IMR-90 (cell line): ENCODE data around the gene ATF5. TPM values are rescaled to one million over a fixed set of nuclear protein-coding genes. Genes with fewer than 3 reads are reported as not detected.

ENCODE experiments used
- ATAC-seq: fragments of 200-7000 bp; cut with Tn5 transposase; 2 replicates; pipeline ENCODE4 v1.9.1; 2020; ENCODE audit warnings: low read depth, mild to moderate bottlenecking, moderate library complexity
- BruUV-seq: library from RNA; stranded (reverse); fragments of 400-500 nt; replicated peaks from 2 replicates; lab custom pipeline; 2021; lab: Mats Ljungman, UMichigan
- CTCF ChIA-PET: fragments of 300-600 bp; formaldehyde crosslinking; extraction: SDS; loops from one replicate; lab custom pipeline; 2021; ENCODE audit warnings: antibody characterized with exemption; lab: Yijun Ruan, JAX
- POLR2A ChIA-PET: fragments of 300-600 bp; sonication (Branson Sonifier 250); formaldehyde crosslinking; loops from one replicate; lab custom pipeline; 2022; ENCODE audit warnings: antibody characterized with exemption; ENCODE audit not compliant: unreplicated experiment; lab: Charles Lee
- DNase-seq: peaks from one replicate; pipeline ENCODE4 v3.0.0; 2013
- H2AFZ ChIP-seq: replicated peaks from 2 replicates; pipeline ENCODE3; 2013; ENCODE audit warnings: low read length, mild to moderate bottlenecking; ENCODE audit not compliant: poor library complexity
- H2AK5ac ChIP-seq: 2 replicates; pipeline ENCODE4 v1.6.1; 2013; ENCODE audit warnings: low read depth, low read length, inconsistent platforms
- H2AK9ac ChIP-seq: replicated peaks from 2 replicates; pipeline ENCODE3; 2013; ENCODE audit warnings: mild to moderate bottlenecking, low read depth, low read length, moderate library complexity; ENCODE audit not compliant: poor library complexity
- H2BK120ac ChIP-seq: 2 replicates; pipeline ENCODE4 v1.6.1; 2013; ENCODE audit warnings: low read depth, low read length, inconsistent platforms
- H2BK15ac ChIP-seq: 3 replicates; pipeline ENCODE4 v1.6.1; 2013; ENCODE audit warnings: low read depth, low read length, inconsistent platforms
- H2BK20ac ChIP-seq: 2 replicates; pipeline ENCODE4 v1.6.1; 2013; ENCODE audit warnings: low read depth, mild to moderate bottlenecking, inconsistent platforms, low read length, moderate library complexity
- H2BK5ac ChIP-seq: 2 replicates; pipeline ENCODE4 v1.6.1; 2013; ENCODE audit warnings: mild to moderate bottlenecking, low read depth, low read length, inconsistent platforms; ENCODE audit not compliant: poor library complexity, severe bottlenecking
- H3K14ac ChIP-seq: replicated peaks from 2 replicates; pipeline ENCODE4 v1.6.1; 2013; ENCODE audit warnings: low read depth, low read length, inconsistent platforms
- H3K18ac ChIP-seq: 2 replicates; pipeline ENCODE4 v1.6.1; 2013; ENCODE audit warnings: low read depth, low read length, control low read depth
- H3K23ac ChIP-seq: 2 replicates; pipeline ENCODE4 v1.6.1; 2013; ENCODE audit warnings: low read depth, low read length, inconsistent platforms
- H3K27ac ChIP-seq: 2 replicates; pipeline ENCODE4 v1.5.1; 2013; ENCODE audit warnings: mild to moderate bottlenecking, control low read depth, low read length; ENCODE audit not compliant: insufficient read depth
- H3K27me3 ChIP-seq: 2 replicates; pipeline ENCODE4 v1.6.1; 2013; ENCODE audit warnings: low read length; ENCODE audit not compliant: control insufficient read depth, insufficient read depth
- H3K36me3 ChIP-seq: 2 replicates; pipeline ENCODE4 v1.6.1; 2013; ENCODE audit warnings: low read length, mixed read lengths; ENCODE audit not compliant: control insufficient read depth, insufficient read depth
- H3K4ac ChIP-seq: 2 replicates; pipeline ENCODE4 v1.6.1; 2013; ENCODE audit warnings: low read depth, low read length, inconsistent platforms
- H3K4me1 ChIP-seq: 2 replicates; pipeline ENCODE4 v1.6.1; 2013; ENCODE audit warnings: low read length, mixed read lengths; ENCODE audit not compliant: control insufficient read depth, insufficient read depth
- H3K4me2 ChIP-seq: 2 replicates; pipeline ENCODE4 v1.6.1; 2013; ENCODE audit warnings: low read depth, mild to moderate bottlenecking, control low read depth, low read length, moderate library complexity
- H3K4me3 ChIP-seq: 2 replicates; pipeline ENCODE4 v1.5.1; 2013; ENCODE audit warnings: low read depth, mild to moderate bottlenecking, control low read depth, low read length, moderate library complexity; ENCODE audit not compliant: insufficient read depth
- H3K56ac ChIP-seq: 2 replicates; pipeline ENCODE4 v1.6.1; 2013; ENCODE audit warnings: low read length, inconsistent platforms; ENCODE audit not compliant: insufficient read depth; ENCODE audit errors: extremely low read depth
- H3K79me1 ChIP-seq, 2 experiments: 2 replicates each; pipeline ENCODE4 v1.6.1; 2013; ENCODE audit warnings: low read length in 2 of 2, inconsistent platforms in 1 of 2, low read depth in 1 of 2
- H3K9ac ChIP-seq: 2 replicates; pipeline ENCODE4 v1.6.1; 2013; ENCODE audit warnings: low read depth, low read length, control low read depth
- H3K9me1 ChIP-seq: 2 replicates; pipeline ENCODE4 v1.6.1; 2013; ENCODE audit warnings: low read length, inconsistent platforms; ENCODE audit not compliant: insufficient read depth
- H3K9me3 ChIP-seq: 2 replicates; pipeline ENCODE4 v1.6.1; 2013; ENCODE audit warnings: low read length; ENCODE audit not compliant: control insufficient read depth, insufficient read depth
- H4K20me1 ChIP-seq: 2 replicates; pipeline ENCODE4 v1.6.1; 2013; ENCODE audit warnings: low read length, inconsistent platforms; ENCODE audit not compliant: insufficient read depth
- H4K5ac ChIP-seq: 2 replicates; pipeline ENCODE4 v1.6.1; 2013; ENCODE audit warnings: mild to moderate bottlenecking, low read depth, low read length, control low read depth
- H4K8ac ChIP-seq, 2 experiments: 2 replicates each; pipeline ENCODE4 v1.6.1; 2013; ENCODE audit warnings: low read depth in 2 of 2, low read length in 2 of 2, control low read depth in 1 of 2, inconsistent platforms in 1 of 2
- H4K91ac ChIP-seq: 2 replicates; pipeline ENCODE4 v1.6.1; 2013; ENCODE audit warnings: low read depth, low read length, inconsistent platforms; ENCODE audit not compliant: insufficient read depth
- BHLHE40 ChIP-seq: fragments of 150-350 bp; IDR thresholded peaks from 2 replicates; pipeline ENCODE4 v1.6.1; 2016; ENCODE audit warnings: mild to moderate bottlenecking, low read depth, low read length
- CEBPB ChIP-seq: IDR thresholded peaks from 2 replicates; pipeline ENCODE4 v1.6.1; 2012; ENCODE audit warnings: low read depth, low read length, improper control_type of control experiment
- CHD1 ChIP-seq: IDR thresholded peaks from 2 replicates; pipeline ENCODE4 v1.6.1; 2012; ENCODE audit warnings: low read depth, low read length, improper control_type of control experiment
- MAFK ChIP-seq: IDR thresholded peaks from 2 replicates; pipeline ENCODE4 v1.6.1; 2012; ENCODE audit warnings: low read depth, low read length, improper control_type of control experiment
- MXI1 ChIP-seq: IDR thresholded peaks from 2 replicates; pipeline ENCODE4 v1.6.1; 2012; ENCODE audit warnings: low read depth, mild to moderate bottlenecking, low read length, moderate library complexity, borderline replicate concordance
- NFE2L2 ChIP-seq: fragments of 150-350 bp; IDR thresholded peaks from 2 replicates; pipeline ENCODE4 v1.6.1; 2016; ENCODE audit warnings: low read depth, mild to moderate bottlenecking, low read length
- POLR2A ChIP-seq: IDR thresholded peaks from 2 replicates; pipeline ENCODE4 v1.6.1; 2012; ENCODE audit warnings: mild to moderate bottlenecking, low read depth, low read length
- RCOR1 ChIP-seq: IDR thresholded peaks from 2 replicates; pipeline ENCODE4 v1.6.1; 2012; ENCODE audit warnings: mild to moderate bottlenecking, low read length, improper control_type of control experiment; ENCODE audit not compliant: insufficient replicate concordance
- RFX5 ChIP-seq: IDR thresholded peaks from 2 replicates; pipeline ENCODE4 v1.8.0; 2012; ENCODE audit warnings: low read depth, mild to moderate bottlenecking, low read length, moderate library complexity
- SMC3 ChIP-seq: fragments of 150-350 bp; IDR thresholded peaks from 2 replicates; pipeline ENCODE4 v1.6.1; 2016; ENCODE audit warnings: low read depth, mild to moderate bottlenecking, antibody characterized with exemption, low read length, moderate library complexity
- WGBS, 2 experiments: methylation state at CpG; one replicate each; pipeline versions ENCODE4 v1.1.5 to v1.1.7; 2013; ENCODE audit warnings: missing lambda C conversion rate in 2 of 2; ENCODE audit not compliant: insufficient read length in 1 of 2; ENCODE audit errors: extremely low coverage in 2 of 2; 5-methylcytosine and 5-hydroxymethylcytosine counted together
- dilution Hi-C: fragments of 300-500 bp; cut with HindIII; formaldehyde crosslinking; loops from one replicate; pipeline ENCODE4 v1.14.3; 2018; ENCODE audit warnings: low sequenced_read_pairs; ENCODE audit not compliant: unreplicated experiment
- in situ Hi-C: fragments of 300-500 bp; cut with MboI; formaldehyde crosslinking; loops from 3 replicates; pipeline ENCODE4 v1.14.3; 2019; ENCODE audit warnings: low sequenced_read_pairs, inconsistent platforms, mixed read lengths
- intact Hi-C: fragments of 100-400 bp; cut with micrococcal nuclease; formaldehyde crosslinking; loops from 2 replicates; pipeline ENCODE4 v1.10.0; 2022
- polyA plus RNA-seq, 3 experiments: library from polyadenylated mRNA; depleted of rRNA; stranded (reverse); fragments of >200 nt; gene quantifications; 2 replicates each; pipeline ENCODE4 v1.2.3, GENCODE V29; 2012; ENCODE audit warnings: low replicate concordance in 1 of 3
- total RNA-seq: library from RNA; depleted of rRNA; stranded (reverse); fragments of >200 nt; gene quantifications from 2 replicates; pipeline ENCODE4 v1.2.3, GENCODE V29; 2012
- TF ChIP-seq, protein P1 (sequence below): conservative IDR thresholded peaks from 2 replicates; pipeline ENCODE4 v1.5.1; 2012; ENCODE audit warnings: mild to moderate bottlenecking, low read depth, low read length, improper control_type of control experiment

Gene ATF5
- total and polyA plus RNA-seq, 2 of the 4 experiments (the other 2 are of a cell fraction), result 2.7 to 15.7 TPM

DNA sequence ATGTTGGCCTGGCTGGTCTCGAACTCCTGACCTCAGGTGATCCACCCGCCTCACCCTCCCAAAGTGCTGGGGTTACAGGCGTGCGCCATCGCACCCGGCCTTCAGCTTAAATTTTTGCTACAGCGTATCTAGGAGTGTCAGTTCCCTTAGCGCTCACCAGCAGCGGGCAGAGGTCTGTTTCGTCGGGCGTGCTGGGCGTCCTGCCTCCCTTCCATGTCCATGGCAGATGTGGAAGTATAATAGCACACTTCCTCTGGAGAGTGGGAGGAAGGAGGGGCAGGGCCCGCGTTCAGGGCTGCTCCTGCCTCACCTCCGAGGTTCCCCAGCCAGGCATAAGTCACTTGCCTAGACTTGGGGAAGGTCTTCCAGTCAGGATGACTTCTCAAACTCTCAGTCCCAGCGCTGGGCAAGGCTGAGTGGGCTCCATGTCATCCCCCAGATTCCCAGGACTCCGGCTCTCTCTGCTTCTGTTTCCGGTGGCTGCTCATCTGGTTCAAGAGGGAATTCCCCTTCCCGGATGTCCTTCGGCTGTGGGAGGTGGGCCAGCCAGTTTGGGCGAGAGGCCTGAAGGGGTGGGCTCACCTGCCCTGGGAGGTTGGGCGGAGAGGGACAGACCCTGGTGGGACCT is 41.9 kb upstream of the ATF5 start:
- ATAC-seq (no peak), DNase-seq (no peak)
- H3K4me2 ChIP-seq, result no peak overlapping the region
- H3K4me3 ChIP-seq, result no peak overlapping the region
- no peak overlapping the region for H4K91ac ChIP-seq
- no peak overlapping the region for H3K56ac ChIP-seq
- TF ChIP-seq MAFK, result no peak
- no peak for TF ChIP-seq MXI1
- no peak for TF ChIP-seq BHLHE40
- TF ChIP-seq, protein P1, sequence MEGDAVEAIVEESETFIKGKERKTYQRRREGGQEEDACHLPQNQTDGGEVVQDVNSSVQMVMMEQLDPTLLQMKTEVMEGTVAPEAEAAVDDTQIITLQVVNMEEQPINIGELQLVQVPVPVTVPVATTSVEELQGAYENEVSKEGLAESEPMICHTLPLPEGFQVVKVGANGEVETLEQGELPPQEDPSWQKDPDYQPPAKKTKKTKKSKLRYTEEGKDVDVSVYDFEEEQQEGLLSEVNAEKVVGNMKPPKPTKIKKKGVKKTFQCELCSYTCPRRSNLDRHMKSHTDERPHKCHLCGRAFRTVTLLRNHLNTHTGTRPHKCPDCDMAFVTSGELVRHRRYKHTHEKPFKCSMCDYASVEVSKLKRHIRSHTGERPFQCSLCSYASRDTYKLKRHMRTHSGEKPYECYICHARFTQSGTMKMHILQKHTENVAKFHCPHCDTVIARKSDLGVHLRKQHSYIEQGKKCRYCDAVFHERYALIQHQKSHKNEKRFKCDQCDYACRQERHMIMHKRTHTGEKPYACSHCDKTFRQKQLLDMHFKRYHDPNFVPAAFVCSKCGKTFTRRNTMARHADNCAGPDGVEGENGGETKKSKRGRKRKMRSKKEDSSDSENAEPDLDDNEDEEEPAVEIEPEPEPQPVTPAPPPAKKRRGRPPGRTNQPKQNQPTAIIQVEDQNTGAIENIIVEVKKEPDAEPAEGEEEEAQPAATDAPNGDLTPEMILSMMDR, result no peak
- no peak for TF ChIP-seq RFX5
- TF ChIP-seq CEBPB, result no peak
- TF ChIP-seq RCOR1, result no peak
- no peak for TF ChIP-seq CHD1
- no peak for TF ChIP-seq SMC3
- TF ChIP-seq POLR2A, result no peak
- TF ChIP-seq NFE2L2, result no peak
- in situ Hi-C loops, result no loop called here
- no peak overlapping the region for H3K18ac ChIP-seq
- no peak overlapping the region for H2BK20ac ChIP-seq
- H4K20me1 ChIP-seq, result no peaks in the 10 kb centered on the region
- H2AFZ ChIP-seq, result no peak overlapping the region
- POLR2A ChIA-PET, result no interaction called here
- H3K36me3 ChIP-seq, result peaks cover 39% of the 10 kb centered on the region
- H3K9me1 ChIP-seq, result no peaks in the 10 kb centered on the region
- no TSS peak for BruUV-seq
- no peak overlapping the region for H2BK15ac ChIP-seq
- no peak overlapping the region for H2BK5ac ChIP-seq
- intact Hi-C loops, result no loop called here
- CTCF ChIA-PET, result no interaction called here
- dilution Hi-C loops, result no loop called here
- no peak overlapping the region for H4K8ac ChIP-seq
- H3K27ac ChIP-seq, result no peak overlapping the region
- no peak overlapping the region for H3K14ac ChIP-seq
- H3K9me3 ChIP-seq, result peaks cover 6% of the 10 kb centered on the region; the same call in 1 of the 2 replicates
- H2AK9ac ChIP-seq, result no peak overlapping the region
- no peak overlapping the region for H3K23ac ChIP-seq
- no peak overlapping the region for H2AK5ac ChIP-seq
- 87% methylated on average over 9 of the region's 23 CpGs; no CpG with 5 or more reads in 1 of the 2 experiments for WGBS, 2 experiments
- peaks cover 0 to 6% of the 10 kb centered on the region in 2 experiments; a peak in 1 of 4 replicates for H3K79me1 ChIP-seq
- no peak overlapping the region for H3K4ac ChIP-seq
- H3K4me1 ChIP-seq, result peaks cover 2% of the 10 kb centered on the region; the same call in 1 of the 2 replicates
- no peak overlapping the region for H3K9ac ChIP-seq
- no peak overlapping the region for H4K5ac ChIP-seq
- peaks cover 3% of the 10 kb centered on the region; the same call in 1 of the 2 replicates for H3K27me3 ChIP-seq
- no peak overlapping the region for H2BK120ac ChIP-seq
